Stomach (tissue), 9 donors: ENCODE measurements around the gene ARL4D. TPM values are rescaled to one million over a fixed set of nuclear protein-coding genes. Genes with fewer than 3 reads are reported as not detected.
A peak's percentile ranks its signal among the peaks of the same experiment; 100 is the strongest.

Experiments
- DNase-seq, 2 donors: peaks; one replicate each; pipeline versions ENCODE4 v3.0.0 to v3.0.0-alpha.2; 2013 to 2019
- H3K27ac ChIP-seq, 5 donors: fragments of 200-600 bp in 4 of 5; sonication (generic) in 4 of 5; one replicate each; pipeline ENCODE4 v1.5.1; 2013 to 2019; ENCODE audit warnings: mild to moderate bottlenecking in 1 of 5, moderate library complexity in 1 of 5
- H3K27me3 ChIP-seq, 3 donors: fragments of 200-600 bp; sonication (generic); one replicate each; pipeline ENCODE4 v1.5.1; 2017 to 2019; ENCODE audit warnings: mixed run types in 1 of 3
- H3K36me3 ChIP-seq, 4 donors: fragments of 200-600 bp; sonication (generic); 1 replicate in 3 of 4; 2 replicates in 1 of 4; pipeline ENCODE4 v1.5.1; 2016 to 2019
- H3K4me1 ChIP-seq, 4 donors: fragments of 200-600 bp; sonication (generic); one replicate each; pipeline ENCODE4 v1.5.1; 2016 to 2019
- H3K4me3 ChIP-seq, 4 donors: fragments of 200-600 bp; sonication (generic) in 3 of 4; one replicate each; pipeline ENCODE4 v1.5.1; 2016 to 2019; ENCODE audit warnings: mild to moderate bottlenecking in 1 of 4
- H3K9me3 ChIP-seq, 4 donors: fragments of 200-600 bp; sonication (generic); one replicate each; pipeline ENCODE4 v1.5.1; 2016 to 2019
- EP300 ChIP-seq: sonication (generic); formaldehyde crosslinking; IDR thresholded peaks from one replicate; pipeline ENCODE4 v1.6.1; 2017; ENCODE audit warnings: antibody characterized with exemption
- POLR2A ChIP-seq, 4 donors: fragments of 450-650 bp; IDR thresholded peaks; one replicate each; pipeline ENCODE4 v1.6.1; 2016; ENCODE audit warnings: antibody characterized with exemption in 4 of 4, control low read depth in 2 of 4, mild to moderate bottlenecking in 1 of 4, moderate library complexity in 1 of 4
- POLR2AphosphoS5 ChIP-seq, 3 donors: sonication (generic); formaldehyde crosslinking; IDR thresholded peaks; one replicate each; pipeline ENCODE4 v1.6.1; 2016; ENCODE audit warnings: antibody characterized with exemption in 3 of 3
- WGBS, 5 donors: extraction: QIAGEN DNeasy Blood & Tissue Kit in 3 of 5; methylation state at CpG; one replicate each; pipeline versions ENCODE4 v1.1.5 to v1.1.7; 2013 to 2018; 5-methylcytosine and 5-hydroxymethylcytosine counted together
- intact Hi-C: fragments of 100-400 bp; cut with DNase I; formaldehyde crosslinking; loops from one replicate; pipeline ENCODE4 v1.15.1; 2023; ENCODE audit warnings: low total_unique reads
- polyA plus RNA-seq, 3 donors: library from polyadenylated mRNA; stranded (reverse); fragments of 200-250 nt; gene quantifications; one replicate each; pipeline ENCODE4 v1.2.3, GENCODE V29; 2013
- total RNA-seq, 5 donors: library from RNA; depleted of rRNA; stranded (reverse); fragments of >200 nt; gene quantifications; one replicate each; pipeline versions ENCODE4 v1.1.0 to v1.2.3, GENCODE V29; 2014 to 2016
- TF ChIP-seq, protein P1 (sequence below), 7 experiments: fragments of 450-650 bp in 4 of 7; fragments of 200-600 bp in 3 of 7; sonication (generic) in 3 of 7; IDR thresholded peaks; one replicate each; pipeline ENCODE4 v1.5.1; 2016 to 2019; ENCODE audit warnings: antibody characterized with exemption in 7 of 7, control low read depth in 2 of 7, mild to moderate bottlenecking in 1 of 7
- donor health status: healthy with polysubstance abuse.
- donor health status: Bipolar disorder and iron deficiency.
- donor health status: healthy.

The ARL4D gene
- total and polyA plus RNA-seq, 8 donors = 2.3 to 60.7 (median 9.8) TPM; not detected in 1

DNA sequence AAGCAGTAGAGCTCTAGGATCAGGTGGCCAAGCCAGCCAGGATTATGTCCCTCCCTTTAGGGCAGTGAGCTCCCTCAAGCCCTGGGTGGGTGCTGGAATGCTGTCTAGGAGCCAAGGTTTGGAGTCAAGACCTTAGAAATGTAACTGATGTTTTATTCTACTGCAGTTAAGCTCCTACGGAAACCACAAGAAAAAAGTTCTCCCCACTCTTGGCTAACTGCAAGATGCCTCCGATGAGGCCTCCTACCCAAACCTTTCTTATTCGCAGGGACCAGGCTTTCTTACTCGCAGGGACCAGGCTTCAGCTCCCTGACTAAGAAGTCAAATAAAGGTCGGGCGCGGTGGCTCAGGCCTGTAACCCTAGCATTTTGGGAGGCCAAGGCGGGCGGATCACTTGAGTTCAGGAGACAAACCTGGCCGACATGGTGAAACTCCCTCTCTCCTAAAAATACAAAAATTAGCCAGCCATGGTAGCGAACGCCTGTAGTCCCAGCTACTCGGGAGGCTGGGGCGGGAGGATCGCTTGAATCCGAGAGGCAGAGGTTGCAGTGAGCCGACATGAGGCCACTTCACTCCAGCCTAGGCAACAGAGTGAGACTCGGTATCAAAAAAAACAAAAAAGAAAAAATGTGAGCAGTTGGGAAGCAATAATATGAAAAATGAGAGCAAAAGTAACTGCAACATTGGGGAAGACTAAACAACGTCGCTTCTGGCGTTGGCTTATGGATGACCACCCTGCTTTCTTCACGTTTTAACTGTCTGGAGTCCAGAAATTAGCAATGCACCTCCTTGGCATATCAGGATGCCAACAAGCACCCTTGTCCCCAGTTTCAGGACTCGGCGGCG is 31.7 kb upstream of the ARL4D start:
- no peaks in the 10 kb centered on the region for H3K36me3 ChIP-seq
- TF ChIP-seq, protein P1, sequence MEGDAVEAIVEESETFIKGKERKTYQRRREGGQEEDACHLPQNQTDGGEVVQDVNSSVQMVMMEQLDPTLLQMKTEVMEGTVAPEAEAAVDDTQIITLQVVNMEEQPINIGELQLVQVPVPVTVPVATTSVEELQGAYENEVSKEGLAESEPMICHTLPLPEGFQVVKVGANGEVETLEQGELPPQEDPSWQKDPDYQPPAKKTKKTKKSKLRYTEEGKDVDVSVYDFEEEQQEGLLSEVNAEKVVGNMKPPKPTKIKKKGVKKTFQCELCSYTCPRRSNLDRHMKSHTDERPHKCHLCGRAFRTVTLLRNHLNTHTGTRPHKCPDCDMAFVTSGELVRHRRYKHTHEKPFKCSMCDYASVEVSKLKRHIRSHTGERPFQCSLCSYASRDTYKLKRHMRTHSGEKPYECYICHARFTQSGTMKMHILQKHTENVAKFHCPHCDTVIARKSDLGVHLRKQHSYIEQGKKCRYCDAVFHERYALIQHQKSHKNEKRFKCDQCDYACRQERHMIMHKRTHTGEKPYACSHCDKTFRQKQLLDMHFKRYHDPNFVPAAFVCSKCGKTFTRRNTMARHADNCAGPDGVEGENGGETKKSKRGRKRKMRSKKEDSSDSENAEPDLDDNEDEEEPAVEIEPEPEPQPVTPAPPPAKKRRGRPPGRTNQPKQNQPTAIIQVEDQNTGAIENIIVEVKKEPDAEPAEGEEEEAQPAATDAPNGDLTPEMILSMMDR (IDR thresholded peaks at IDR 0.05) = no peak
- no peak for TF ChIP-seq POLR2A (IDR thresholded peaks at IDR 0.05)
- TF ChIP-seq EP300 = no peak
- no peak for TF ChIP-seq POLR2AphosphoS5 (IDR thresholded peaks at IDR 0.05)
- peak overlapping the region; percentile 43 to 55 (median 48) for H3K4me3 ChIP-seq
- no peaks in the 10 kb centered on the region for H3K9me3 ChIP-seq
- WGBS, 5 donors = 57 to 78% (median 64%) methylated on average over 23 to 25 of the region's 25 CpGs
- peak overlapping the region; percentile 57 to 99 (median 99) for H3K27ac ChIP-seq
- intact Hi-C loops = no loop called here
- DNase-seq = no peak
- peaks cover 18 to 39% (median 28%) of the 10 kb centered on the region in 4 donors for H3K4me1 ChIP-seq
- no peaks in the 10 kb centered on the region for H3K27me3 ChIP-seq

DNA sequence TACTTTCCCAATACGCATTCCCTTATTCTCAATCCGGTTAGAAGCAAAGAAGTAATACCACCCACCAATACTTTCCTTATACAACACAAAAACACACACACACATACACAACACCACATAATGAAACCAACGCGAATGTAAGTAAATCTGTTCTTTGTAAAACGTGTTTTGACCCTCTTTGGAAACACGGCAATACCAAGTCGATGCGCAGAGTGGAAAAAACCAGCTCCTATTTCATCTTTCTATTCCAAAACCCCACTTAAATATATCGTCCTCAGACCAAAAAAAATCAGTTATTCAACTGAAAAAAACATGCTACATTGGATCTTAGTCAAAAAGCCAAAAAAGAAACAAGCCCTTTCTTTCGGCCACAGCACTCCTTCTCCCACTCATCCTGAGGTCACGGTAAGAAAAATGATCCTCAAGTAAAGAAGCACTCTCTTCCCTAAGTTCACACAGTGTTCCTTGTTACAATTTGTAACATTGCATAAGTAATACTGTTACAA is 31.0 kb upstream of the ARL4D start:
- Histone ChIP-seq H3K4me1 (peaks cover 14 to 40% (median 29%) of the 10 kb centered on the region in 4 donors), H3K36me3 (no peaks in the 10 kb centered on the region), H3K9me3 (no peaks in the 10 kb centered on the region), H3K4me3 (peak overlapping the region; percentile 43 to 55 (median 48)), H3K27me3 (no peaks in the 10 kb centered on the region), H3K27ac (peak overlapping the region; percentile 99)
- intact Hi-C loops = no loop called here
- TF ChIP-seq, protein P1 (IDR thresholded peaks at IDR 0.05) = no peak
- TF ChIP-seq POLR2A (IDR thresholded peaks at IDR 0.05) (no peak), EP300 (no peak), POLR2AphosphoS5 (IDR thresholded peaks at IDR 0.05) (peak in 1 of 3 donors; percentile 92)
- 2 to 8% (median 6%) methylated on average over 11 of the region's 11 CpGs for WGBS, 5 donors
- DNase-seq = peak in 1 of 2 donors; percentile 91

DNA sequence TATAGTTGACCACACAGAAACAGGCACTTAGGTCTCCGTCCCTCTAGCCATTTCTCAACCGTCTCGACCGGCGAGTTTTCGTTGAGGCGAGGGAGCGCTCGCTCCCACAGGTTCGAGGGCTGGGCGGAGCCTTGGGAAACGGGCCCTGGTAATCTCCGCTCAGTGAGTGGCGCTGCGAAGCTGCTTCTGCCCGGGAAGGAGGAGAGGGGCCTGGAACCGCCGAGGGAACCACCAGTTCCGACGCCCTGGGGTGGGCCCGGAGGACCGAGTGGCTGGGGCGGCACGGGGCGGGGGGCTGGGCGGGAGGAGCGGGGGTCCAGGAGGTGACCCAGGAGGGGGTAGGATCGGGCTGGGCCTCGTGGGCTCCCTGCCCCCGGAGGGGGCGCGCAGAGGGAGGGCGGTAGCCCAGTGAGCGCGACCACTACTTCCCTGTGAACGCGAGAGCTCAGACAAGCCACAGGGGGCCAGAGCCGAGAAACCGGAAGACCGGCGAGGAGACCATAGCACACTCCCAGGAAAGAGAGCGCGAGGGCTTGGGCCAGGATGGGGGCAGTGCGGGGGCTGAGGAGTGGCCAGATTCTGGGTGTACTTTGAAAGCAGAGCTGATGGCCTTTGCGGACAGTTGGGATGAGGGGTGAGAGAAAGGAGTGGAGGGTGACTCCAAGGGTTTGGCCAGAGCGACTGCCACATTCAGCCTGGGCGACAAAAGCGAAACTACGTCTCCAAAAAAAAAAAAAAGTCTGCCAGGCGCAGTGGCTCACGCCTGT is 29.9 kb upstream of the ARL4D start:
- Histone ChIP-seq H3K27ac (peak overlapping the region; percentile 99), H3K36me3 (no peaks in the 10 kb centered on the region), H3K4me1 (peaks cover 14 to 42% (median 30%) of the 10 kb centered on the region in 4 donors), H3K9me3 (no peaks in the 10 kb centered on the region), H3K27me3 (no peaks in the 10 kb centered on the region), H3K4me3 (peak overlapping the region; percentile 43 to 55 (median 48))
- peak; percentile 26 to 48 (median 48) for TF ChIP-seq POLR2AphosphoS5 (IDR thresholded peaks at IDR 0.05)
- no peak for TF ChIP-seq EP300
- DNase-seq = peak; percentile 80 to 93
- intact Hi-C loops = no loop called here
- WGBS, 5 donors = 1 to 8% (median 2%) methylated on average over 39 to 51 of the region's 51 CpGs

DNA sequence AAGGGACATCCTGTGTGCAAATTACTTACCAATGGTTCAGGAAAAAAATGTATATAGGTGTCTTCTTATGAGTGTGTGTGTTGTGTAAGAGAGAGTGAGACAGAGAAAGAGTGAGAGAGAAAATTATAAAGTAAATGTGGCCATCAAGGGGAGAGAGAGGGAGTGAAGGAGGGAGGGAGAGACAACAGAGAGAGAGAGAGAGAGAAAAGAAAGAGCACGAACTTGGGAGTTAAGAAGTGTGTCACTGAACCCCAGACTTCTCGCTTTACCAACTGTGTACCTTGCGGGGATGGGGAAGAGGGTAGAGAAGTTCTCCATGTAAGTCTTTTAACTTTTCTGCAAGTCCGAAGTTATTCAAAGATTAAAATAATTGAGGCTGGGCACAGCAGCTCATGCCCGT is 28.8 kb upstream of the ARL4D start:
- Histone ChIP-seq H3K4me3 (peak overlapping the region in 1 of 4 donors; percentile 44), H3K27me3 (no peaks in the 10 kb centered on the region)

More for the DNA sequence above, 28.8 kb upstream of the ARL4D start:
- no peak for DNase-seq
- intact Hi-C loops = no loop called here
- TF ChIP-seq EP300 (no peak), POLR2AphosphoS5 (IDR thresholded peaks at IDR 0.05) (no peak), POLR2A (IDR thresholded peaks at IDR 0.05) (no peak)
- TF ChIP-seq, protein P1 (IDR thresholded peaks at IDR 0.05) = no peak
- WGBS, 5 donors = 85 to 96% (median 89%) methylated on average over 5 of the region's 5 CpGs
- no peaks in the 10 kb centered on the region for H3K9me3 ChIP-seq
- H3K27ac ChIP-seq = peak overlapping the region in 4 of 5 donors; percentile 99
- H3K36me3 ChIP-seq = no peaks in the 10 kb centered on the region
- peaks cover 14 to 42% (median 30%) of the 10 kb centered on the region in 4 donors for H3K4me1 ChIP-seq
